DLD1 (cell line): ENCODE data around the gene GIT2.
"Not testable (repeated sequence)": the region's sequence is repeated elsewhere in the genome, so short reads cannot be mapped to it uniquely, and the experiment has no call there.

Source experiments
- in situ Hi-C: cut with HindIII; loops from 2 replicates; pipeline ENCODE4 v1.10.0; 2017; ENCODE audit warnings: low sequenced_read_pairs

The GIT2 gene, protein sequence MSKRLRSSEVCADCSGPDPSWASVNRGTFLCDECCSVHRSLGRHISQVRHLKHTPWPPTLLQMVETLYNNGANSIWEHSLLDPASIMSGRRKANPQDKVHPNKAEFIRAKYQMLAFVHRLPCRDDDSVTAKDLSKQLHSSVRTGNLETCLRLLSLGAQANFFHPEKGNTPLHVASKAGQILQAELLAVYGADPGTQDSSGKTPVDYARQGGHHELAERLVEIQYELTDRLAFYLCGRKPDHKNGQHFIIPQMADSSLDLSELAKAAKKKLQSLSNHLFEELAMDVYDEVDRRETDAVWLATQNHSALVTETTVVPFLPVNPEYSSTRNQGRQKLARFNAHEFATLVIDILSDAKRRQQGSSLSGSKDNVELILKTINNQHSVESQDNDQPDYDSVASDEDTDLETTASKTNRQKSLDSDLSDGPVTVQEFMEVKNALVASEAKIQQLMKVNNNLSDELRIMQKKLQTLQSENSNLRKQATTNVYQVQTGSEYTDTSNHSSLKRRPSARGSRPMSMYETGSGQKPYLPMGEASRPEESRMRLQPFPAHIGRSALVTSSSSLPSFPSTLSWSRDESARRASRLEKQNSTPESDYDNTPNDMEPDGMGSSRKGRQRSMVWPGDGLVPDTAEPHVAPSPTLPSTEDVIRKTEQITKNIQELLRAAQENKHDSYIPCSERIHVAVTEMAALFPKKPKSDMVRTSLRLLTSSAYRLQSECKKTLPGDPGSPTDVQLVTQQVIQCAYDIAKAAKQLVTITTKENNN

GRCh38 chr12:109995686-109996482, at the start of gene GIT2:
GIT2 (minus strand) TSS chr12:109996368; CDS start chr12:109996224, 144 bp downstream.
- in situ Hi-C loops, result no loop called here

DNA sequence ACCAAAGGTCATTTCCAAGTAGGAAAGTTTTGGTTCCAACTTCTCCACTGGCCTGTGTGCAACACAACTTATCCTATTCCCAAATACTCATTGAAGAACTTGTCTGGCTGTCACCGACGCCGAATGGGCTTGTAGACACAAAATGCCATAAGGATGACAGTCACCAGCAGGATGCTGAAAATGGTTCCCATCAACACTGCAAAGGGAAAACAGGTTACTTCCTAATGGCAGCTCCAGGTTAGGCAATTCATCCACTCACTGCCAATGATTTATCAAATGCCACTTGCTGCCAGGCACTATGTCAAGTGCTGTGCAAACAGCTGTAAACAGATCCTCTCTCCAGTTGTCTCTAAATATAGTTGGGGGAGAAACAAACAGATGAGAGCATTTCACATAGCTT, 46.1 kb upstream of the GIT2 start:
- in situ Hi-C loops, result no loop called here

DNA sequence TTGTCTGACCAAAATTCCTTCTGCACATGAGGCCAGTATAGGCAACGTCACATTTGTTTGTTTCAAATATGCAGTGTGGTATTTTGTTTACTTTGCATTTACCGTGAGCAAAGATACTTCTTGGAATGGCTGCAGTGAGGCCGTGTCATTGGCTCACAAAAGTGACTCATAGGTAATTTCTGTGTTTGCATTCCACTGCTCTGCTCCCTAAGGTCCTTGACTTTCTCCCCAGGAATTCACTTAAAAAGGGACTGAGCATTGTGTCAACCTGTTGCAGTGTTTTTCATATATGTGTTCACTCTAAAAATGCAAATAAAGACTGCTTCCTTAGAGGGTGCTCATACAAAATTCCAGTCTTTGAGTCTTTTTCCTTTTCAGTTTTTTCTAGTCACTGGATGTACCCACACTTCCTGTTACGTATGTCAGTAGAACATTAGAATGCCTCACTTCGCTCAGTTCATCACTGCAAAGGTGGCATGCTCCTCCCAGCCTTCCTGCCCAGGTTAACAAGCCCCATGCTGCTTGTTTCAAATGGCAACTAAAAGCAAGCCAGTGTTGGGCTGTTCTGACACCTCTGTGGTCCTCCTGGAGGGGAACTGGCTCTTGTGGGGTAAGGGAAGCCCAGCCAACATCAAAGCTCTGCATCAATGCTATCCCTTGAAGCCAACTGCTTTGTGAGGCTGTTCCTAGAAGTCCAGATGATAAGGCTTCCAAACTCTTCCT, 43.1 kb upstream of the GIT2 start:
- in situ Hi-C loops, result no loop called here

DNA sequence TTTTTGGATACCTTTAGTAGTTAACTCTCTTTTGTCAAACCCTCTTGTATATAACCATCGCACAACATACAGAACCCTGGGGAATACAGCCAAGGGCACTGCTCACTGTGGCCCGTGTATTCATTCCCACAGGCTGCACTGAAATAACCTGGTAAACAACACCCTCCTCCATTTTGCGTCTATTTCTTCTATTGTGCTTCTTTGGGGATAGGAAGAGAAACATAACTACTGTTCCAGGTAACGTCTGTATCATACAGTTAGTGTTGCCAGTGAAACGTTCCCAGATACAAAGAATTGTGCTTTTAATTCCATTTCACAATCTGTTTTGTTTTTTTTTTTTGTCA, 42.5 kb upstream of the GIT2 start:
- in situ Hi-C loops, result no loop called here

- in situ Hi-C loops, result no loop called here
These were observed 41.1 kb upstream of the GIT2 start for GRCh38 chr12:110037315-110037714.

GRCh38 chr12:110035534-110036104, 39.5 kb upstream of the GIT2 start:
- in situ Hi-C loops, result no loop called here

DNA sequence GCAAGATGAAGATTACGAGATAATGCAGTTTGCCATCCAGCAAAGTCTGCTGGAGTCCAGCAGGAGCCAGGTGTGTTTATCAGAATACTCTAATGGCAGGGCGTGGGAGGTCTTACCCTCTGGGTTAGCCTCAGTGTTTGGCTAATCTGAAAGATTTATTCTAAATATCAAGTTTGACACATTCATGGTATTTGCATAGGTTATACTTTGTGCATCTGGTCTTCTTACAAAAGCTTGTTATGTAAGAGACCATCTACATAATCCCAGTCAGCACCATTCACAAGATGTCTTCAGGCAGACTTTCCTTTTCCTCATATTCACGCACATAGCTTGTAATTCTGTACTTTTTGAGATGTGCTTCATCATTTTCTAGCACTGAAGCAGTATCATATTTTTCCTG, 37.7 kb upstream of the GIT2 start:
- in situ Hi-C loops, result loop anchor here (5.0 kb wide), 1 partner anchor 72 kb away; no protein-coding TSS in a partner anchor

GRCh38 chr12:110029290-110029815, 33.2 kb upstream of the GIT2 start:
- in situ Hi-C loops, result no loop called here

DNA sequence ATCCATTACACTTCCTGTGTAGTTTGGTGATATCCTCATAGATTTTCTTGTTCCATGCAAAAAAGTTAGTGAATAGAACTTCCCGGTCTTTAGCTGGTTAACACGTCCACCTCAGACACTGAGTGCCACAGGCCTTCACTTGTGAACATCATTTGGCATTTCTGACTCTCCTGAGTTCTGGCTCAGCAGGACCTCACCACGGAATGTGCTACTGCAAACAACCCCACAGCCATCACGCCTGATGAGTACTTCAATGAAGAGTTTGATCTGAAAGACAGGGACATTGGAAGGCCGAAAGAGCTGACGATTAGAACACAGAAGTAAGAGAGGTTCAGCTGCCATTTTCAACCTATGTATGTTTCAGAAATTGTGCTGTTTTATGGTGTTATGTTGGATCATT, 32.2 kb upstream of the GIT2 start:
- in situ Hi-C loops, result no loop called here

DNA sequence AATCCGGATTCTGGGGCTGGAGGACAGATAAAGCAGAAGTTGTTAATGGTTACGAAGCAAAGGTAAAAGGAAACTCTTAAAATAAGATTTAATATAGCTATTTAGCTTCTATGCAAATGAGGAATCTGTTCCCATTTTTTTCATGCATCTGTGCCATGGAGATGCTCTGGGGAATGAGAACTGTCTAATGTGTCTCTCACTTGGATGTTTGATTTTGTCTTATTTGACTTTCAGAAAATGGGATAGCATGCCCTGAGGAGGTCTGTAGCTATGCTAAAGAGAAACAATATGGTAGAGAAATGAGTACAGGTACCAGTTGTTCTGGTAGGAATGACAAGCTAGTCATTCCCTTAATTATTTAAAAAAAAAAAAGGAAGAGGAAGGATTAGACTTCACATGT, 27.9 kb upstream of the GIT2 start:
- in situ Hi-C loops, result no loop called here

DNA sequence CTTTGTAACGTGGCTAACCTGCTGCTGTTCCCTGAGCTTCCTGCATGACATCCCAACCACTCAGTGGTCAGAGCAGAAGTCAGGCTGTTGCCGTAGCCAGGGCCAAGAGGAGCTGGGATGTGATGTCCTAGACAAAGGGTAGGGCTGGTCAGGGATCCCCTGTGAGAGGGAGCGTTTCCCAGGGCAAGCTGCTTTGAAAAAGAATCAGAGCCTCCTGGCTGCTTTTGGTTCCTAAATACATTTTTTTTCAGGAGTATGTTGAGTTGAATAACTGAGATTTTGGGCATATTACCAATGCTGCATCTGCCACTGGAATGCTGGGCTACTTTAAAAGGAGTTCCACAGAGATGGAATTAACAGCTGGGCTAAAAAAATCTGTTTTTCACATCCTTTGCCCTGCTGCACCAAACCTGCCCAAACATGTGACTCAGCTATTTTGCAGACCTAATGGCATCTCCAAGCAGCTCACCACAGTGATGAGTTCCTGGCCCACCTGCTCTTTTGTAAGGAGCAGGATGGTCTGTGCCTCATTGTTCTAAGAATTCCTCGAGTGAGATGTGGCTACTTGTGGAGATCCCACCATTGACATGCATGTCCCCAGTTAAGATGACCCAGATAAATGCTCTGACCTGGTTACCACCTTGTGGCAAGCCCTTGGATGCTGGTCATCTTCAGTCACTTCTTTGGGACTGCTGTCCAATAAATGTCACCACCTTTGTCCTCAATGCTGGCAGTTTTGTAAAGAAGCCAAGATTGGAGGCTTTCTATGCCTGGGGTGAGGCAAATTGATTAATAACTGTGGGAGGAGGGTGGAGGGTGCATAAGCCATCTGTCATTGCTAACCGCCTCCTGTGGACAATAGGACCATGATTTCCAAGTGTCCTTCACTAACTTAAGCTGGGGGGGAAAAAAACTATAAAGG, 27.2 kb upstream of the GIT2 start:
- in situ Hi-C loops, result no loop called here

- in situ Hi-C loops, result no loop called here
These were observed 24.8 kb upstream of the GIT2 start for GRCh38 chr12:110020956-110021355.

GRCh38 chr12:110015132-110015531, 19.0 kb upstream of the GIT2 start:
- in situ Hi-C loops, result no loop called here

DNA sequence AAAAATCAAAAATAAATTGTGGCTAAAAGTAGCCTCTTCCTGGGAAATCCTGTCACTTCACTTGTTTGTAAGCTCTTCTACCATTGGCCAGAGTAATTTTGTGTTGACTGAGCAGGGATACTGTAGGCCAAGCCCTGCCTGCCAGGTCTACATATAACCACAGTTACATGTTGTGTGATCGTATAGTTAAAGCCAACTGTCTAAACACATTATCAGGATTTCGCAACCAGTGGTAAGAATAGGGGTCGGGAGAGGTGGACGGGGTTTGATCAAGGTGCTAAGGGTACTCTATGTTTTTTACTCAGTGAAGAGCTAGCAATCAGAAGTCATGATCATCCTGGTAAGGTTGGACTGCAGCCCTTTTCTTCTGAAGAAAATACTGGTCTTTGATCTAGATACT, 16.5 kb upstream of the GIT2 start:
- in situ Hi-C loops, result no loop called here

GRCh38 chr12:110012137-110012536, 16.0 kb upstream of the GIT2 start:
- in situ Hi-C loops, result no loop called here

DNA sequence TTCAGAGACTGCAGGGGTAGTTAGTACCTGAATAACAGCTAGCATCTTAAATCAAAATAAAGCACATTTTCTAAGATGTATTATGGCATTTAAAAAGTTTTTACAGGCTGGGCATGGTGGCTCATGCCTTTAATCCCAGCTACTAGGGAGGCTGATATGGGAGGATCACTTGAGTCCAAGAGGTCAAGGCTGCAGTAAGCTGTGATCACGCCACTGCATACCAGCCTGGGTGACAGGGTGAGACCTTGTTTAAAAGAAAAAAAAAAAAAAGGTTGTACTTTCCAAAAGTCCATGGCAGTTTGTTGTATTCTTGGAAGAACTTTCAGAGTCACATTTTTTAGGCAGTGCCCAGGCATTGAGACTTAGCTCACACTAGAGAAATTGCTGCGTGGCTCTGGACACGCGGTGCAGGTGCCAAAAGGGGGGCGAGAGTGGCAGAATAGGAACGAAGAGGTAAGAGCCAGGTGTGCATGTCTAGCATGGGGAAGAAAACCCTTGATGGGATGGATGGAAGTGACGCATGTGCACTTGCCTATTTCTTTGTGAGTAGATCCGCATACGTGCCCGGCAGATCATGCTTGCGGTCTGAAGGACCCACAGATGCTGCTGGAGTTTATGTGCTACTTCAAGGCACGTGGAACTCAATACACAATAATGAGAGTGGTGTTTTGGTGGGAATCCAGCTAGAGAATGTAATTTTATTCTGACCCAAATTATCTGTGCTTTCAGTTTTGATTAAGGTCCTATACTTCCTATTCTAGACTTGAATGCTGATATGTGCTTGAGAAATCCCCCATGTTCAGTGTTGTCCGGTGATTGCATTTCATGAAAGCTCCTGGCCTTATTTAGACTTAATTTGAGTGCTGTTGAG, 14.9 kb upstream of the GIT2 start:
- in situ Hi-C loops, result no loop called here

GRCh38 chr12:110008681-110009398, 12.7 kb upstream of the GIT2 start:
- in situ Hi-C loops, result not testable (repeated sequence)

- in situ Hi-C loops, result no loop called here
These were observed 11.7 kb upstream of the GIT2 start for GRCh38 chr12:110007881-110008280.
